Omental fat pad (tissue), 4 donors: ENCODE data around the gene FBXL7. TPM values are rescaled to one million over a fixed set of nuclear protein-coding genes. Genes with fewer than 3 reads are reported as not detected.

Experiments
- ATAC-seq: fragments of 150-250 bp; one replicate; pipeline ENCODE4 v1.9.1; 2016; ENCODE audit warnings: mild to moderate bottlenecking, moderate library complexity; ENCODE audit not compliant: low FRiP score
- DNase-seq: peaks from one replicate; pipeline ENCODE4 v3.0.0-alpha.2; 2019; ENCODE audit warnings: low spot score
- total RNA-seq, 4 donors: library from RNA; depleted of rRNA; stranded (reverse); fragments of >200 nt; gene quantifications; one replicate each; pipeline ENCODE4 v1.1.0, GENCODE V29; 2016
- TF ChIP-seq, protein P1 (sequence below), 3 donors: fragments of 450-650 bp; IDR thresholded peaks; one replicate each; pipeline ENCODE4 v1.5.1; 2016 to 2017; ENCODE audit warnings: antibody characterized with exemption in 3 of 3, mild to moderate bottlenecking in 3 of 3, moderate library complexity in 2 of 3

Gene FBXL7
- total RNA-seq, 4 donors from 2014 or later = 9.1 to 47.1 (median 17.1) TPM

DNA sequence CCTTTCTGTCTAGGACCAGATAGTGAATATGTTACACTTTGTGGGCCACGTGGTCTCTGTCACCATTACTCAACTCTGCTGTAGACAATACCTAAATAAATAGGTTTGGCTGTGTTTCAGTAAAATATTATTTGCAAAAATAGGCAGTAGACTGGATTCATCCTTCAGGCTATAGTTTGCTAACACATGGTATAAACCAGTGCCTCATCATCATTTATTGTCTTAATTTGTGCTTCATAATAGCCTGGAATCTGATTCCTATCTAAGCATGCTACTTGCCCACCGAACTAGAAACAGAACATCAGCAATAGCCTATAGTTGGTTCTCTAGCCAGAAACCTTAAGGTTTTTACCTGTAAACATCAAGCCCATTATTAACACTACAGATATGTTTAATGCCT lies 215.6 kb downstream of the FBXL7 start:
- DNase-seq = no peak
- TF ChIP-seq, protein P1, sequence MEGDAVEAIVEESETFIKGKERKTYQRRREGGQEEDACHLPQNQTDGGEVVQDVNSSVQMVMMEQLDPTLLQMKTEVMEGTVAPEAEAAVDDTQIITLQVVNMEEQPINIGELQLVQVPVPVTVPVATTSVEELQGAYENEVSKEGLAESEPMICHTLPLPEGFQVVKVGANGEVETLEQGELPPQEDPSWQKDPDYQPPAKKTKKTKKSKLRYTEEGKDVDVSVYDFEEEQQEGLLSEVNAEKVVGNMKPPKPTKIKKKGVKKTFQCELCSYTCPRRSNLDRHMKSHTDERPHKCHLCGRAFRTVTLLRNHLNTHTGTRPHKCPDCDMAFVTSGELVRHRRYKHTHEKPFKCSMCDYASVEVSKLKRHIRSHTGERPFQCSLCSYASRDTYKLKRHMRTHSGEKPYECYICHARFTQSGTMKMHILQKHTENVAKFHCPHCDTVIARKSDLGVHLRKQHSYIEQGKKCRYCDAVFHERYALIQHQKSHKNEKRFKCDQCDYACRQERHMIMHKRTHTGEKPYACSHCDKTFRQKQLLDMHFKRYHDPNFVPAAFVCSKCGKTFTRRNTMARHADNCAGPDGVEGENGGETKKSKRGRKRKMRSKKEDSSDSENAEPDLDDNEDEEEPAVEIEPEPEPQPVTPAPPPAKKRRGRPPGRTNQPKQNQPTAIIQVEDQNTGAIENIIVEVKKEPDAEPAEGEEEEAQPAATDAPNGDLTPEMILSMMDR (IDR thresholded peaks at IDR 0.05) = no peak

DNA sequence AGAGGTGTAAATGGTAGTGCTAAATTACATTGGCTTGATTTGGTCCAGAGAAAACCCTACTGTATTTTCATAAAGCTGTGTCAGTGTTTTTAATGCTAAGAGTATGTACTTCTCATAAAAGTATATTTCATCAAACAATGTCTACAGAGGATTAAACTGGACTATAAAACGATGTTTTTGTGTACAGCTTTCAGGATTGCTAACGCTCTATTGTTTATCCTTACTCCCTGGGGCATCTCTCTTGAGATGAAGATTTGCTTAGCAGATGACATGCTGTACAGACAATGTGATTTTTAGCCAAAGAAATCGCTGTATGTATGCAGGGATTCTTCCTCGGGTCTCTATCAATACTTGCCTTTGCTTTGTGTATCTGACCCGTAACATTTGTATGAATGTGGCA lies 216.0 kb downstream of the FBXL7 start:
- ATAC-seq (no peak), DNase-seq (no peak)
- TF ChIP-seq, protein P1 (IDR thresholded peaks at IDR 0.05) = no peak

More for the DNA sequence above, 215.6 kb downstream of the FBXL7 start:
- ATAC-seq = no peak

DNA sequence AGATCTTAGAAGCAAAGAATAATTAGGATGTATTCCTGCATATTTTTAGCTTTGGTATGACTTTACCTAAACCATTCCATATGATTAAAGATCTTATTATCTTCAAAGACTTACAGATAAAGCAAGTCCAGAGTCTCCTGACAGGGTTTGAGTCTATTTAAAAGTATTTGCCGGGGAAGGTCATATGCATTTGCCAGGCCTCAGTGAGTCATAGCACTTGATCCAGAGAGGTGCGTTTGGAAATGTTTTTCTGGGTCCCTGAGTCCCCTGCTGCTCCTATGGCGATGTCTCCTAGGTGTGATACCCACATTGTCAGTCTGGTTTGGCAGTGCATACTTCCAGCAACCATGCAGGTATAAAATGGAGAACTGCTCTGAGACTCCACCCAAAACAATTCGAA lies 217.0 kb downstream of the FBXL7 start:
- no peak for ATAC-seq
- no peak for DNase-seq

GRCh38 chr5:15718421-15719179 lies 218.6 kb downstream of the FBXL7 start:
- TF ChIP-seq, protein P1 (IDR thresholded peaks at IDR 0.05) = no peak
- ATAC-seq (no peak), DNase-seq (no peak)

More for the DNA sequence above, 217.0 kb downstream of the FBXL7 start:
- TF ChIP-seq, protein P1 (IDR thresholded peaks at IDR 0.05) = no peak

DNA sequence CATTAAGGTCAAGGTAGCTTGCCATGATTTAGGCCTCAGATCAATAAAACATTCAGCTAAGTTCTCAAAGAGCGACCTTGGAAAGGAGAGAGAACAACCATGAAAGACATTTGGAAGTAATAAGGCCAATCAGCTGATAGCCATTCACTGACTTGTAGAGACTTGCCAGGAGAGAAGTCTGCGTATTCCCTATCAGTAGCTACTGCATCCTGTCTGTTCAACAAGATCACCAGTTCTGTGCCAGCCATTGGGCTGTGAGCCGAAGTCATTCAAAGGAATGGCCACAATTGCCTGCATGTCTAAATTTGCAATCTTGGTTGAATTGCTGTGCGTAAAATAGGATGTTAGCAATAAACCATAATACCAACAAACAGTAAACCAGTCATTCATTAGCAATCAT lies 219.8 kb downstream of the FBXL7 start:
- DNase-seq = no peak
- TF ChIP-seq, protein P1 (IDR thresholded peaks at IDR 0.05) = no peak
- no peak for ATAC-seq

- DNase-seq (no peak), ATAC-seq (no peak)
- TF ChIP-seq, protein P1 (IDR thresholded peaks at IDR 0.05) = no peak
Measured at GRCh38 chr5:15720515-15720914, 220.5 kb downstream of the FBXL7 start.

DNA sequence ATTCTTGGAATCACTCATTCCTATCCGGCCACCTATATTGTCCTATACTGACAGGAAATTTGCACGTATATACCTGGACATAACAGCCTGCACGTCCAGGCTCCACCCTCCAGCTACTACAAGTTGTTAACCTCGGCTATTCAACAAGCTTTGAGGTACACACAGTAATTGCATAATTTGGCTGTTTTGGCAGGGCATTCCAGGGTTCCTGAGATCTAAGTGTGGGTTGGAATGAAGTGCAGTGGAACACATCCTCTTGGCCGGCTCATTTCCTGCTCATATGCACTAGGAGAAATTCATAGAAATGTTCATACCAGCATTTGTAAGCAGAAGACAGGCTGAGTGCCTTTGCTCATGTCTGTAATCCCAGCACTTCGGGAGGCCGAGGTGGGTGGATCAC lies 222.3 kb downstream of the FBXL7 start:
- ATAC-seq (no peak), DNase-seq (no peak)
- TF ChIP-seq, protein P1 (IDR thresholded peaks at IDR 0.05) = no peak
